Fibroblast of the aortic adventitia (primary cell): ENCODE measurements around the gene ALPP. TPM values are rescaled to one million over a fixed set of nuclear protein-coding genes. Genes with fewer than 3 reads are reported as not detected.

Source experiments
- DNase-seq: peaks from one replicate; pipeline ENCODE4 v3.0.0-alpha.2; 2010; ENCODE audit warnings: low read depth
- H3K4me3 ChIP-seq: 2 replicates; pipeline ENCODE4 v1.5.1; 2011; ENCODE audit warnings: low read depth, mild to moderate bottlenecking, control low read depth, low read length, moderate library complexity
- total RNA-seq: library from RNA; depleted of rRNA; stranded (reverse); fragments of >200 nt; gene quantifications from 2 replicates; pipeline ENCODE4 v1.2.3, GENCODE V29; 2012; ENCODE audit warnings: low replicate concordance
- TF ChIP-seq, protein P1 (sequence below): IDR thresholded peaks from 2 replicates; pipeline ENCODE4 v1.5.1; 2011; ENCODE audit warnings: mild to moderate bottlenecking, low read length, control low read depth, inconsistent platforms; ENCODE audit not compliant: insufficient read depth

Gene ALPP
- total RNA-seq, 1 donor: not detected

DNA sequence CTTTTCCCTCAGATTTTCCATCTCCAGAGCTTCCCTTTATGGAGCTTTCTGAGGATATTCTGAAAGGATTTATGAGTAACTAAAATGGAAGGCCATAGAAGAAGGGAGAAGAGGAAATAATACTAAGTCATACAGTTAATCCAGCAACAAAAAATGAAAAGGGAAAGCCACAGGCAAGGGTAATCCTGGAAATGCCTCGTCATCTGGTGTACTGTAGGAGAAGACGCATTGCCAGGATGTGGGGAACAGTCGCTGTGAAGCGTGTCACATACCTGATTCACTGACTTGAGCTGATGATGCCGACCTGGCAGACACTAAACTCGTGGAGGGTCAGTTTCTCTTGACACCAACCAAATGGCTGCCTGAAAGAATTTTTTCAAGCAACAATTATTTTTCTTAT lies 34.7 kb upstream of the ALPP start:
- no peak overlapping the region for H3K4me3 ChIP-seq
- DNase-seq: no peak
- TF ChIP-seq, protein P1, sequence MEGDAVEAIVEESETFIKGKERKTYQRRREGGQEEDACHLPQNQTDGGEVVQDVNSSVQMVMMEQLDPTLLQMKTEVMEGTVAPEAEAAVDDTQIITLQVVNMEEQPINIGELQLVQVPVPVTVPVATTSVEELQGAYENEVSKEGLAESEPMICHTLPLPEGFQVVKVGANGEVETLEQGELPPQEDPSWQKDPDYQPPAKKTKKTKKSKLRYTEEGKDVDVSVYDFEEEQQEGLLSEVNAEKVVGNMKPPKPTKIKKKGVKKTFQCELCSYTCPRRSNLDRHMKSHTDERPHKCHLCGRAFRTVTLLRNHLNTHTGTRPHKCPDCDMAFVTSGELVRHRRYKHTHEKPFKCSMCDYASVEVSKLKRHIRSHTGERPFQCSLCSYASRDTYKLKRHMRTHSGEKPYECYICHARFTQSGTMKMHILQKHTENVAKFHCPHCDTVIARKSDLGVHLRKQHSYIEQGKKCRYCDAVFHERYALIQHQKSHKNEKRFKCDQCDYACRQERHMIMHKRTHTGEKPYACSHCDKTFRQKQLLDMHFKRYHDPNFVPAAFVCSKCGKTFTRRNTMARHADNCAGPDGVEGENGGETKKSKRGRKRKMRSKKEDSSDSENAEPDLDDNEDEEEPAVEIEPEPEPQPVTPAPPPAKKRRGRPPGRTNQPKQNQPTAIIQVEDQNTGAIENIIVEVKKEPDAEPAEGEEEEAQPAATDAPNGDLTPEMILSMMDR: no peak

DNA sequence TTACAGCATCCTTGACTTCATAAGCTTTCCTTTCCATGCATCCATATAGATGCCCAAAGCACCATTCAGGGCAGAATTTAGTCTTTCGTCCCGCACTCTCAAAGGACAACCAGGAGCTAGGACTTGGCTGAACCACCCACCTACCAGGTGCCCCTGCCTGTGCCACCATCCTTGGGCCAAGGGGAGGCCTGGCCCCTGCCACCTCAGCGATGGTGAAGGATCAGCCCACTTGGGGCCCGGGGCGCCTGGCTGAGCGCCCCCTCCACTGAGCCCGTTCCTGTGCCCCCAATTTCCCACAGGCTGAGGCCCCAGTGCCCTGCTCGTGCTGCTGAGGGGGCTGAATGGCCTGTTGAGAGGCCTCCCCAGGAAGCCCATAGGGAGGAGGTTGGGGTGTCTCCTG lies 33.3 kb upstream of the ALPP start:
- H3K4me3 ChIP-seq: no peak overlapping the region
- no peak for DNase-seq
- TF ChIP-seq, protein P1: no peak

DNA sequence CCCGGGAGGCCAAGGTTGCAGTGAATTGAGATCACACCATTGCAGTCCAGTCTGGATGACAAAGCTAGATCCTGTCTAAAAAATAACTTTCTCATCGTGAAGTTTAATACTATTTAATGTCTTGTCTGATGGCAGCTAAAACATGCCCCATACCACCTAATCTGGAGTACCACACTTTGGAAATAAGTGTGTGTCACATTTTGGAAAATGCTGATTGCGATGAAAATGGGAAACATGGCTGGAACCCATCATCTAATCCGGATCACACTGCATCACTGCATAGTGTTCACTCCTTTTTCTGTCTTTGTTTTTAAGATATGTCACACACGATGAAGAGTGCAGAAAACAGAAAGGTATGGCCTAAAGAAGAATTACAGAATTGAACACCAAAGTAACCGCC lies 31.2 kb upstream of the ALPP start:
- TF ChIP-seq, protein P1: no peak
- no peak for DNase-seq
- no peak overlapping the region for H3K4me3 ChIP-seq

DNA sequence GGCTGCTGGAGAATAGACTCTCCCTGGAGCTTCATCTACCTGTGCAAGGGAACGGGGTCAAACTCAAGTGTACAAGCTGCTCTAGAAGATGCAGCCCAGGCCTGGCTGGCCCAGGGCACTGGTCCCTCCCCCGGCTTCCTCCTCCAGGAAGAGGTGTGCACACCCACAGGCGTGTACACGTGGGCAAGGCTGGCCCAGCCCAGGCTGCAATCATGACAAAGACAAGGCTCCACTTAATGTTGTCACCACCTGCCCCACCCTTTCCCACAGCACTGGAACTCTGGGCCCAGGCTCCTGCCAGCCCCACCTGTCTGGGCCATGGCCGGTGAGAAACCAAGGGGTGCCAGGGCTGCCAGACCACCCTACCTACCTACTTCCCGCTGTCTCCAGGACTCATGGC lies 29.6 kb upstream of the ALPP start:
- no peak for DNase-seq
- TF ChIP-seq, protein P1: no peak
- H3K4me3 ChIP-seq: no peak overlapping the region

DNA sequence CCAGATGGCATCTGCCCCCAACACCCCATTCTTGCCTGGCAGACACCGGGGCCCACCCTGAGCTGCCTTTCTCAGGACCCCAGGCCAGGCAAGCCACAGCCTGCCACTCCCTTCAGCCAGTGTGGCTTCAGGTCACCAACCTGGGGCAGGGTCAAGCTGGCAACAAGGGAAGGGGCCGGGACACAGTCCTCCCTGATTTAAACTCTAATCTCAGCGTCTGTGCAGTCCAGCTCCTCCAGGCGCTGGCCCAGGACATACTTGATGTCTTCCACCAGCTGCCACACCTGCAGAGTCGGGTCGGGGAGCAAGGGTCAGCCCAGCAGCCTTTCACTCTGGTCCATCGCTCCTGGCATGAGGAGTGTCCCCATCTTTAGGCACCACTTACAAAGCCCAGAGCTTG lies 29.0 kb upstream of the ALPP start:
- TF ChIP-seq, protein P1: no peak
- H3K4me3 ChIP-seq: no peak overlapping the region
- DNase-seq: no peak

DNA sequence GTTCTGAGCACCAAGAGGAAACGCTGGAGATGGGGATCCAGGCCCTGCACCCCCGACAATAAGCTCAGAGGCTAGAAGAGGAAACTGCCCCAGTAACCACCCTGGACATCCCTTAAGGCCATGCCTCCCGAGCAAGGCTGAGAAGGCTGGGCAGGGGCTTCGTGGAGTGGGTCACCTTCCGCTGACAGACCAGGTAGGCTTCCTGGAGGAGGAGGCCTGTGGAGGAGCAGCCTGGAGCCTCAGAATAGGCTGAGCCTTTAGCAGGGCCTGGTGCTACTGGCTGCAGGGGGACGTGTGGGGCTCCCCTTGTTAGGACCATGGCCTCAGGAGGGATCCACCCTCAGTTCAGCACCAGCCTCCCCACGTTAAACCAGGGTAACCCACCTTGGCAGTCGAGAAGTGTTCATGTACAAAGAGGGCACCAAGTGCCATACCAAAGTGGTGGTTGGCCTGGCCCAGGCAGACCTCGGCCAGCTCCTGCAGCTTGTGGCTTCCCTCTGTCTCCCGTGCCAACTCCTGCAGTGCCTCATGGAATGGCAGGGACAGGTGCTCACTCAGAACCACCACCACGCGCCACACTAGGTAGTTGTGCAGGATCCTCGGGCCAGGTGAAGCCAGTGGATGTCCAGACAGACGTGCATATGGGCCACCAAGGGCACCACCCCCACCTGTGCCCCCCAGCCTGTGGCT lies 28.5 kb upstream of the ALPP start:
- TF ChIP-seq, protein P1: no peak
- no peak overlapping the region for H3K4me3 ChIP-seq
- no peak for DNase-seq
